Gastroesophageal sphincter (tissue), 4 donors: Measurements from ENCODE around the gene HSPA1L. TPM values are rescaled to one million over a fixed set of nuclear protein-coding genes. Genes with fewer than 3 reads are reported as not detected.

Experiments used
- small RNA-seq, 4 donors: library from RNA; depleted of rRNA; stranded (forward); fragments of <200 nt; gene quantifications; one replicate each; pipeline ENCODE3, GENCODE V24; 2016
- total RNA-seq, 4 donors: library from RNA; depleted of rRNA; stranded (reverse); fragments of >200 nt; gene quantifications; one replicate each; pipeline ENCODE4 v1.1.0, GENCODE V29; 2016

The HSPA1L gene
- total RNA-seq, 4 donors from 2014 or later, result 1.9 to 3.9 (median 2.6) TPM

Small RNA genes within 50 kb of the gene (small RNA-seq; reads per million reads assigned to genes)
- gene MSH5-SAPCD1, result 0 reads per million in 4 donors
- 0 reads per million in 4 donors for gene RF00019
- 0 reads per million in 4 donors for gene SAPCD1
- 798 to 1,747 (median 973) reads per million in 4 donors for gene SNORD48
- 0 reads per million in 4 donors for gene SNORD52

Other genes with a start within 250 kb of the HSPA1L start
- gene LTA, start 243.0 kb downstream of the HSPA1L start, total RNA-seq, result not detected
- under 1 TPM in 1 of 4 donors, not detected in 3; 0.81 TPM for gene TNF, start 239.7 kb downstream of the HSPA1L start, total RNA-seq
- under 1 TPM in 1 of 4 donors, not detected in 3; 0.57 TPM for gene LTB, start 232.9 kb downstream of the HSPA1L start, total RNA-seq
- gene LST1, start 229.0 kb downstream of the HSPA1L start, total RNA-seq, result 1 to 10 TPM; 1.4 to 7.7 (median 6.9) TPM
- gene NCR3, start 222.3 kb downstream of the HSPA1L start, total RNA-seq, result not detected
- gene AIF1, start 200.0 kb downstream of the HSPA1L start, total RNA-seq, result 10 to 100 TPM in 3 of 4 donors, 1 to 10 TPM in 1; 5.6 to 46.4 (median 21.3) TPM
- gene PRRC2A, start 194.6 kb downstream of the HSPA1L start, total RNA-seq, result 100 to 1,000 TPM in 1 of 4 donors, 10 to 100 TPM in 3; 47.9 to 137 (median 76.2) TPM
- 100 to 1,000 TPM; 131 to 252 (median 190) TPM for gene BAG6, start 162.6 kb downstream of the HSPA1L start, total RNA-seq
- gene APOM, start 159.4 kb downstream of the HSPA1L start, total RNA-seq, result 1 to 10 TPM in 3 of 4 donors, under 1 TPM in 1; 0.62 to 7.4 (median 3.2) TPM
- gene C6orf47, start 154.5 kb downstream of the HSPA1L start, total RNA-seq, result 10 to 100 TPM; 30.0 to 40.0 (median 36.1) TPM
- gene GPANK1, start 150.3 kb downstream of the HSPA1L start, total RNA-seq, result 10 to 100 TPM; 17.1 to 22.3 (median 17.9) TPM
- 100 to 1,000 TPM; 162 to 197 (median 167) TPM for gene CSNK2B, start 149.2 kb downstream of the HSPA1L start, total RNA-seq
- 1 to 10 TPM in 3 of 4 donors, under 1 TPM in 1; 0.10 to 9.3 (median 3.9) TPM for gene LY6G5B, start 145.3 kb downstream of the HSPA1L start, total RNA-seq
- gene LY6G5C, start 134.2 kb downstream of the HSPA1L start, total RNA-seq, result 1 to 10 TPM in 1 of 4 donors, under 1 TPM in 1, not detected in 2; 0.94 to 1.9 TPM
- gene ABHD16A, start 112.0 kb downstream of the HSPA1L start, total RNA-seq, result 10 to 100 TPM; 37.4 to 49.8 (median 47.2) TPM
- gene LY6G6F, start 108.4 kb downstream of the HSPA1L start, total RNA-seq, result not detected
- gene LY6G6D, start 99.9 kb downstream of the HSPA1L start, total RNA-seq, result not detected
- not detected for gene LY6G6C, start 93.5 kb downstream of the HSPA1L start, total RNA-seq
- under 1 TPM in 1 of 4 donors, not detected in 3; 0.54 TPM for gene MPIG6B, start 91.9 kb downstream of the HSPA1L start, total RNA-seq
- gene DDAH2, start 86.0 kb downstream of the HSPA1L start, total RNA-seq, result 100 to 1,000 TPM in 2 of 4 donors, 10 to 100 TPM in 2; 75.6 to 127 (median 99.0) TPM
- 100 to 1,000 TPM; 191 to 427 (median 276) TPM for gene CLIC1, start 78.8 kb downstream of the HSPA1L start, total RNA-seq
- 10 to 100 TPM in 1 of 4 donors, 1 to 10 TPM in 3; 1.9 to 12.7 (median 6.7) TPM for gene MSH5, start 75.3 kb downstream of the HSPA1L start, total RNA-seq
- gene SAPCD1, start 52.6 kb downstream of the HSPA1L start, total RNA-seq, result 1 to 10 TPM in 1 of 4 donors, under 1 TPM in 1, not detected in 2; 0.93 to 1.1 TPM
- under 1 TPM; 0.12 to 0.54 (median 0.31) TPM for gene VWA7, start 38.0 kb downstream of the HSPA1L start, total RNA-seq
- 10 to 100 TPM; 25.4 to 50.6 (median 29.9) TPM for gene VARS1, start 19.5 kb downstream of the HSPA1L start, total RNA-seq
- gene LSM2, start 8.3 kb downstream of the HSPA1L start, total RNA-seq, result 10 to 100 TPM; 18.0 to 31.7 (median 28.5) TPM
- gene HSPA1A, start 260 bp upstream of the HSPA1L start, total RNA-seq, result 100 to 1,000 TPM; 287 to 496 (median 351) TPM
- 100 to 1,000 TPM; 198 to 260 (median 219) TPM for gene HSPA1B, start 12.5 kb upstream of the HSPA1L start, total RNA-seq
- 10 to 100 TPM; 28.2 to 39.1 (median 30.5) TPM for gene NEU1, start 47.5 kb upstream of the HSPA1L start, total RNA-seq
- 1 to 10 TPM in 2 of 4 donors, not detected in 2; 1.1 to 4.5 TPM for gene SLC44A4, start 63.7 kb upstream of the HSPA1L start, total RNA-seq
- gene EHMT2, start 82.4 kb upstream of the HSPA1L start, total RNA-seq, result 10 to 100 TPM; 29.5 to 43.4 (median 35.5) TPM
- gene ZBTB12, start 86.8 kb upstream of the HSPA1L start, total RNA-seq, result 1 to 10 TPM in 2 of 4 donors, under 1 TPM in 2; 0.40 to 2.0 (median 0.86) TPM
- gene C2, start 112.4 kb upstream of the HSPA1L start, total RNA-seq, result 10 to 100 TPM in 3 of 4 donors, 1 to 10 TPM in 1; 3.3 to 33.4 (median 14.4) TPM
- 10 to 100 TPM in 3 of 4 donors, 1 to 10 TPM in 1; 8.1 to 42.6 (median 23.1) TPM for gene CFB, start 130.8 kb upstream of the HSPA1L start, total RNA-seq
- gene NELFE, start 143.7 kb upstream of the HSPA1L start, total RNA-seq, result 10 to 100 TPM; 64.1 to 89.7 (median 70.4) TPM
- gene SKIC2, start 143.9 kb upstream of the HSPA1L start, total RNA-seq, result 10 to 100 TPM; 18.8 to 52.5 (median 25.8) TPM
- gene DXO, start 156.9 kb upstream of the HSPA1L start, total RNA-seq, result 10 to 100 TPM; 12.3 to 17.4 (median 14.6) TPM
- gene C4A, start 166.8 kb upstream of the HSPA1L start, total RNA-seq, result 100 to 1,000 TPM in 1 of 4 donors, 10 to 100 TPM in 3; 50.4 to 111 (median 81.5) TPM
- 100 to 1,000 TPM in 1 of 4 donors, 10 to 100 TPM in 3; 45.6 to 259 (median 82.1) TPM for gene C4B, start 199.5 kb upstream of the HSPA1L start, total RNA-seq
- 1 to 10 TPM in 1 of 4 donors, under 1 TPM in 2, not detected in 1; 0.47 to 1.7 (median 0.81) TPM for gene CYP21A2, start 223.1 kb upstream of the HSPA1L start, total RNA-seq